GM19452 (cell line): Measurements from ENCODE around the gene ANKUB1.
"Not testable (repeated sequence)": the region's sequence is repeated elsewhere in the genome, so short reads cannot be mapped to it uniquely, and the experiment has no call there.

ENCODE experiments used
- ATAC-seq: cut with Tn5 transposase; IDR thresholded peaks from one replicate; pipeline ENCODE4 v1.9.1; 2021; ENCODE audit not compliant: unreplicated experiment

The ANKUB1 gene, protein sequence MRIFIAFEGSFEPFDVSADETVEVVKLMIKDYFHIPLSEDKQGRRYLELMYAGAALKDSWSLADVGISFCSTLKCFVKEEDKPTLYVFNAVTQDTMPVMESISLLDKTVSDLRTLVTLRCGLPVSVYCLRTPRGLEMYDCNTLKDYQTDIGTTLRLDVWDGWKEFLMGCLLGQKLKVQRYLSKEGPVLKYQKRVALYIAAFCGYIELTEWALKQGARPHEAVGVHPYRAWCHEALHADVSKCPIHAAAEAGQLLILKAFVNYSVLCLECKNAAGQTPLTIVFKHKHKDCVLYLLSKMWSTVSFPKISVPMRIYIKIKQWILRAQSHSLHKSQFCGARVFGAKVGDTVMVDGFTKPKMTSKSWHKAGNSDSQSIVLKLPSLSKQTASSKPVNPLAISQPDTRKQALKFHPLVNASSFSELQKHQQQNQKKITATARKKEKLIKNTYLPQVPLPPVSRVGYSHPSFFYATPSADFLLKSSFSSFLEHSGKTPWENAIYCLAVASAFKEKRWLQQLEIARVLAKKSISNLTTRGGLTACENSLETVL

DNA sequence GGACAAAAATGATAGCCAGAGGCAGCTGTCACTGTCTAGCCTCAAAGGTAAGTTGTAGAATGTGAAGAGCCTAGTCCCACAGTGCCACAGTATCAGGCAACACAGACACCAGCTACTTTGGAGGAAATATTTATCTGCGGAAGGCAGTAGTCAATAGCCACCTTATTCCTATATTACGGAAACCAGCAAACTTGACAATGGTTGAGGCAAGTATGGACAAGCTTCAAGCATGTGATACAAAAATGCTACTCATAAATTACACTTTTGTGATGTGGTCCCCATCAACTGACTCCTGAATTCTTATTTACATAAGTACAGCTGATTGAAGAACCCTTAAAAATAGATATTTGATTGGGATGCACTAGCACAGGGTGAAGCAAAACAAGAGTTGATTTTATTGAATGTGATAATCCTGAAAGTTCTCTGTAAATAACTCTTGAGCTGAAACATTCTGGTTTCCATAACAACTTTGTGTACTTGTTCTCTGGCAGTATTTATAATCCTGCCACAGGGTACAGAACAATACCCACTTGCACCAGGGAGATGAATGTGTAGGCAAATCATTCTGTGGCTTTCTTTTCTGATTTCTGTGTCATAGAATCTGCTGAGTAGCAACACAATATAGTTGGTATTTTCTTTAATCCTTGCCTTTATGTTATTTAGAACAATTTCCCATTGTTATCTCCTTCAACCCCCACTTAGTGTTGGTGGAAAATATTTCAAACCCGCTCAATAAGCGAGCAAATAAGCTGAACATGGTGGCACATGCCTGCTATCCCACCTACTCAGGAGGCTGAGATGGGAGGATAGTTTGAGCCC is at the start of gene ANKUB1:
Gene ANKUB1, minus strand, starts transcription at position 103 of the 819 bp plus-strand sequence. CDS start 188 bp downstream, outside the sequence.
- ATAC-seq, result no peak

DNA sequence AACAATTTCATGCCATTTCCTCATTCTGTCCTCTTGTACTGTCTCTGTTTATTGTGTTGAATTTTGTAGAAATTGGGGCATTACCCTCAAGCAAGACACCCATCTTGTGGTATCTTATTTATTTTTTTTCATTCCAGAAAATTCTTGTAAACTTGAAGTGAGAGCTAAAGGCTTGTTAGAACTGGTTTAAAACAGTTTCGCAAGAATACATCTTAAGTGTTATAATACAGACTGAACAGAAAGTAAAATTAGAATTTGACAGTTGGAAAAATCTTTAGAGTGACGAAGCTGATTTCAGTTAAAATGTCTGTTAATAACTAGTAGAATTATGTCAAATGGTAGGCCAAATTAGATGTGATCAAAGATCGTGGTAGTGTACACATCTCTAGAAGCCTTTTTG is 47.5 kb upstream of the ANKUB1 start:
- ATAC-seq, result no peak

DNA sequence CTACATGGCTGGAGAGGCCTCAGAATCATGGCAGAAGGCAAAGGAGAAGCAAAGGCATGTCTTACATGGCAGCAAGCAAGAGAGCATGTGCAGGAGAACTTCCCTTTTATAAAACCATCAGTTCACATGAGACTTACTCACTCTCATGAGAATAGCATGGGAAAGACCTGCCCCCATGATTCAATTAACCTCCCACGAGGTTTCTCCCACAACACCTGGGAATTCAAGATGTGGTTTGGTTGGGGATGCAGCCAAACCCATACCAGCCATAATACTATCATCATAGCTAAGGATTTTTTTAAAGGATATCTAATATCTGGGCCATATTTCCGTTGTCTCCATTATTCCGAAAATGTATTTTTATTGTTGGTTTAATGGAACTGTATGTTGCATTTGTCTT is 47.1 kb upstream of the ANKUB1 start:
- not testable (repeated sequence) for ATAC-seq

DNA sequence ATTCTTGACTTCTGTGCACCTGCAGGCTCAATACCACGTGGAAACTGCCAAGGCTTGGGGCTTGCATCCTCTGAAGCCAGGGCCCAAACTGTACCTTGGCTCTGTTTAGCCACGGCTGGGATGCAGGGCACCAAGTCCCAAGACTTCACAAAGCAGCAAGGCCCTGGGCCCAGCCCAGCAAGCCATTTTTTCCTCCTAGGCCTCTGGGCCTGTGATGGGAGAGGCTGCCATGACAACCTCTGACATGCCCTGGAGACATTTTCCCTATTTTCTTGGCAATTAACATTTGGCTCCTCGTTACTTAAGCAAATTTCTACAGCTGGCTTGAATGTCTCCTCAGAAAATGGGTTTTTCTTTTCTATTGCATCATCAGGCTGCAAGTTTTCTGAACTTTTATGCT is 46.1 kb upstream of the ANKUB1 start:
- ATAC-seq, result not testable (repeated sequence)

DNA sequence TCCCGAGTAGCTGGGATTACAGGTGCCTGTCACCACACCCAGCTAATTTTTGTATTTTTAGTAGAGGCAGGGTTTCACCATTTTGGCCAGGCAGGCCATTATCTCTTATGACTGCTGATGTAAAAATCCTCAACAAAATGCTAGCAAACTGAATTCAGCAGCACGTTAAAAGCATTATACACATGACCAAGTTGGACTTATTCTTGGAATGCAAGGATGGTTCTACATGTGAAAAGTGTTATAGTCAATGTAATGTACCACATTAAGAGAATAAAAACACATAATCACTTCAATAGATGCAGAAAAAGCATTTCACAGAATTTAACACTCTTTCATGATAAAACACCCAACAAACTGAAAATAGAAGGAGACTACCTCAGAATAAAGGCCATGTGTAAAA is 40.9 kb upstream of the ANKUB1 start:
- ATAC-seq, result no peak

DNA sequence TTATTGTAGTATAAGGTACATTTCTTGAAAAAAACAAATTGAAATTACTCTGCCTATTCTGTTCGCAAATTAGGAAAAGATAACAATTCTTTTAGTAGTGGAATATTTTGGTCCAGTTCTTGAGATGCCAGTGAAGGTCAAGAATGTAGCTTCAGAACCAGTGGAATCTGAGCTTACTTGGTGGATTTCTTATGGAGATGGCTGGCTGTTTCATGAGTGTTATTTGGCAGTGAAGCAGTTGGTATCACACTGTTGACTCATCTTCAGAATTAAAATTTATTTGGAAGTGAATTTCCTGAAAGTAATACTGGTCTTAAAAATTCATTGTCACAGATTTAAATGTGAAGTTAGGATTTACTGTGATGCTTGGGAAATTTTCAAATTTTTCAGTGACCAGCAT is 39.7 kb upstream of the ANKUB1 start:
- ATAC-seq, result no peak

DNA sequence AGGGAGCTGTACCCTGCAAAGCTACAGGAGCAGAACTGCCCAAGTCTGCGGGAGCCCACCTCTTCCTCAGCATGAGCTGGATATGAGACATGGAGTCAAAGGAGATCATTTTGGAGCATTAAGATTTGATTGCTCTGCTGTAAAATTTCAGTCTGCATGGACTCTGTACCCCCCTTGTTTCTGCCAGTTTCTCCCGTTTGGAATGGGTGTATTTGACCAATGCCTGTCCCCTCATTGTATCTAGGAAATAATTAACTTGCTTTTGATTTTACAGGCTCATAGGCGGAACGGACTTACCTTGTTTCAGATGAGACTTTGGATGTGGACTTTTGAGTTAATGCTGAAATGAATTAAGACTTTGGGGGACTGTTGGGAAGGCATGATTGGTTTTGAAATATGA is 39.0 kb upstream of the ANKUB1 start:
- ATAC-seq, result no peak

DNA sequence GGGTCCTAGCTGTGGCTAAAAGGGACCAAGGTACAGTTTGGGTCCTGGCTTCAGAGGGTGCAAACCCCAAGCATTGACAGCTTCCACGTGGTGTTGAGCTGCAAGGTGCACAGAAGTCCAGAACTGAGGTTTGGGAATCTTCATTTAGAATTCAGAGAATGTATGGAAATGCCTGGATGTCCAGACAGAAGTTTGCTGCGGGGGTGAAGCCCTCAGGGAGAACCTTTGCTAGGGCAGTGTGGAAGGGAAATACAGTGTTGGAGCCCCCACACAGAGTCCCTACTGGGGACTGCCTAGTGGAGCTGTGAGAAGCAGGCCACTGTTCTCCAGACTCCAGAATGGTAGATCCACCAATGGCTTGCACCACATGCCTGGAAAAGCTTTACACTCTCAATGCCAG is 38.5 kb upstream of the ANKUB1 start:
- ATAC-seq, result no peak

DNA sequence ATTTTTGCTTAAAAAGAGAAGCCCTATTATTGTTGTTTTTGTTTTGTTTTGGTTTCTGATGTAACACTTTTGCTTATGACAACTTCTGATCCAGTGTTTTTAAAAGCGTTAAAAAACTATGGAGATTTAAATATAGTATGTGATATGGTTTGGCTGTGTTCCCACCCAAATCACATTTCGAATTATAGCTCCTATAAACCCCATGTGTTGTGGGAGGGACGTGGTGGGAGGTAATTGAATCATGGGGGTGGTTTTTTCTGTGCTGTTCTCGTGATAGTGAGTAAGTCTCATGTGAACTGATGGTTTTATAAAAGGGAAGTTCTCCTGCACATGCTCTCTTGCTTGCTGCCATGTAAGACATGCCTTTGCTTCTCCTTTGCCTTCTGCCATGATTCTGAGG is 37.3 kb upstream of the ANKUB1 start:
- not testable (repeated sequence) for ATAC-seq

DNA sequence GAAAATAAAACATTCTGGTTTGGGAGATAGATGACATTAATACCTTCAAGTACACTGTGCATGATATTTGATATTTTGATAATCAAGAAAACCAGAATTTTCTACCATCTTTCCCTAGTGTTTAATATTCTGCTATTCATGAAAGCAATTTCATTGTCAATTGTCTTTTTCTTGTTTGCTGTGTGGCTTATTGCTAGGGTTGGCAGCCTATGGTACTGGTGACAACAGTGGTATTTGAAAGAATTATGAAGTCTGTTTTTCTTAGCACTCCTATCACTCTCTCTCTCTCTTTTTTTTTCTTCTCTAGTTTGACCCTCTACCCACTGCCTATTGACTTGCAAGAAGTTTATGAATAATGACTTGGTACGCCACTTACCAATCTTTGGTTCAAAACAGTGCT is 36.0 kb upstream of the ANKUB1 start:
- ATAC-seq, result no peak

DNA sequence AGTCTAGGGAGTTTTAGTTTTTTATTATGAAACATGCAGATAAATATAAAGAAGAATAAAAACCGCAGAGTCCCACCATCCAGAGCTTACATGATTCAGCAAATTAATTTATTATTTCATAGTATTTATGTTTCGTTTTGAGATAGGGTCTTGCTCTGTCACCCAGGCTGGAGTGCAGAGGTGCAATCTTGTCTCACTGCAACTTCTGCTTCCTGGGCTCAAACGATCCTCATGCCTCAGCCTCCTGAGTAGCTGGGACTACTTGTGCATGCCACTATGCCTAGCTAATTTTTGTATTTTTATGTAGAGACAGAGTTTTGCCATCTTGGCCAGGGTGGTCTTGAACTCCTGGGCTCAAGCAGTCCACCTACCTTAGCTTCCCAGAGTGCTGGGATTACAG is 34.3 kb upstream of the ANKUB1 start:
- ATAC-seq, result no peak

DNA sequence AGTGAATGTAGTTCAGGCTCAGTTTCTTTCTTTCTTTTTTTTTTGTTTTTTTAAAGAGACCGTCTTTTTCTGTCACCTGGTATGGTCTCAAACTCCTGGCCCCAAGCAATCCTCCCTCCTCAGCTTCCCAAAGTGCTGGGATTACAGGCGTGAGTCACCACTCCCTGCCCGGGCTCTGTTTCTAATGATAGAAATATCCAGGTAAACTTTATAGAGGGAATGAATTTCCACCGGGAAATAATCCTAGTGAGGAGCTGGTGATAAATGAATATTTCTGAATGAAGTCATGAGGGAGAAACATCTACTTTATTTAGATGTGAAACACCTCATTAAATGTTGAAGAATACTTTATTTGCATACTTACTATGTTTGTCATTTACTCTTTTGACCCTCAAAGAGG is 27.8 kb upstream of the ANKUB1 start:
- ATAC-seq, result no peak

DNA sequence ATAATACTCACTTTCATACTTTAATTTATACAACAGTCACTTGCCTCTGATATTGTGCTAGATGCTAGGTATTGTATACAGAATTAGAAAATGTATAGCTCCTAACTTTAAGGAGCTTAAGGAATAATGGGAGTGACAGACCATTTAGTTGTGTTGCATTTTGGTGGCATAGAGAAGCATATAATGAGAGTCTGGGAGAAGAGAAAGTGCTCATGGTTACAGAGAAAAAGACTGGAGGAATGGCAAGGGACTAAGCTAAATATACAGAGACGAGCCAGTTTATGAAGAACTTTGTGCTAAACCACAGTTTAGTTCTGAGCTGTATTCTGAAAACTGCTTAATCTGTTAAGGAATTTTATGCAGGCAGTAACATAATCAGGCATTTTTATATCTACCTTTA is 27.1 kb upstream of the ANKUB1 start:
- no peak for ATAC-seq

DNA sequence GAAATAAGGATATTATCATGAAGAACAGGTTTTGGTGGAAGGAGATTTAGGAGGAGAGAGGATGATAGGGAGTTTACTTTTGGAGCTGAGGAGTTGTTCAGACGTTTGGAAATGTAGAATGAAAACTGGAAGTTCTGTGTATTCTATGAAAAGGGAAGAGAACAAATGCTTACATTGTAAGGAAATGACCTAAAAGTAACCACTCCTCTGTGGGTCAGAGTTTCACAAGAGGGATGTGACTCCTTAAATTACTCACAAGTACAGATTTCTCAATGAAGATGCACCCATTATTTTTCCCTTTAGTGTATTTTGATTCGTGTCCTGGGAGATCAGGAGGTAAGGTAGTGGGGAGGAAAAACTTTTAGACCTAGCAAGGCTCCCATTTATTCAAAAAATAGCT is 24.6 kb upstream of the ANKUB1 start:
- ATAC-seq, result no peak

DNA sequence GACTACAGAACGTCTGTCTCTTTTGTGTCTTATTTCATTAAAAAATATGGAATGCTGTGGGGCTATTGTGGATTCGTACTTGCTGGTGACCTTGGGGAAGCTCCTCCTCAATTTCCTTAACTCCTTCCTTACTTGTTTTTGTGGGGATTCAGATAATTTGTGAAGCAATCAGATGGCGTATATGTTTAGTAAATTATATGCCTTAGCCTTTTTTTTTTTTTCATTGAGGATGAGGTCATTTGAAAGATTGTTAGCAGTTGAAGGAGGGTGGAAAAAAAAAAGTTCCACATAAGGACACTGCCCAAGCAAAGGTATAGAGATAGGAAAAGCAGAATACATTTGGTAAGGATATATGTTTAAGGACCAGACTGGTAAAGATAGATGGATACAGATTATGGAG is 24.0 kb upstream of the ANKUB1 start:
- no peak for ATAC-seq

DNA sequence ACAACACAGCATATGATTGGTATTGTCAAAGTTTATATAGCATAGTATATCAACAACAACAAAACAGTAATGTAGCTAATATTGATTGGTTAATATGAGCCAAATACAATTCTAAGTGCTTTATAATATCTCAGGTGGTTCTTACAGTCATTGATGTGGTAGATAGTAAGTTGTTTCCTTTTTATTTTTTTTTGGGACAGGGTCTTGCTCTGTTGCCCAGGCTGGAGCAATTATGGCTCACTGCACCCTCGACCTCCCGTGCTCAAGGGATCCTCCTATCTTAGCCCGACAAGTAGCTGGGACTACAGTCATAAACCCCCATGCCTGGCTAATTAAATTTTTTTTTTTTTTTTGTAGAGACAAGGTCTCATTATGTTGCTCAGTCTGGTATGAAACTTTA is 23.4 kb upstream of the ANKUB1 start:
- ATAC-seq, result no peak

DNA sequence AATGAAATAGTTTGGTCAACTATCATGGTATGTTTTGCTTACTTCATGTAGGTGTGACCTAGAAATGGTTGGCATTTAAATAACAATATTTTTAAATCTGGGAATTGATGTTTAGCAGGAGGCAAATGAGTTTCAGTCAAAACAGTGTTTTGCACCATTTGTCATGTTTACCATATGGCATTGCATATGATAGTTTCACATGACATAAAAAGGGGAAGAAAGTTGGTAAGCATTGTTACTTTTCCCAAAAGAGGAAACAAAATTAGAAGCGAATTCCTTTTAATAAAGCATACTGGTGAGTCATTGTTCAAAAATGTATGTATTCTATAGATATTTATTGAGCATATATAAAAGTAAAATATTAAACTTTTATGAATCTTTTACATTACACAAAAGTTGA is 23.0 kb upstream of the ANKUB1 start:
- ATAC-seq, result no peak

DNA sequence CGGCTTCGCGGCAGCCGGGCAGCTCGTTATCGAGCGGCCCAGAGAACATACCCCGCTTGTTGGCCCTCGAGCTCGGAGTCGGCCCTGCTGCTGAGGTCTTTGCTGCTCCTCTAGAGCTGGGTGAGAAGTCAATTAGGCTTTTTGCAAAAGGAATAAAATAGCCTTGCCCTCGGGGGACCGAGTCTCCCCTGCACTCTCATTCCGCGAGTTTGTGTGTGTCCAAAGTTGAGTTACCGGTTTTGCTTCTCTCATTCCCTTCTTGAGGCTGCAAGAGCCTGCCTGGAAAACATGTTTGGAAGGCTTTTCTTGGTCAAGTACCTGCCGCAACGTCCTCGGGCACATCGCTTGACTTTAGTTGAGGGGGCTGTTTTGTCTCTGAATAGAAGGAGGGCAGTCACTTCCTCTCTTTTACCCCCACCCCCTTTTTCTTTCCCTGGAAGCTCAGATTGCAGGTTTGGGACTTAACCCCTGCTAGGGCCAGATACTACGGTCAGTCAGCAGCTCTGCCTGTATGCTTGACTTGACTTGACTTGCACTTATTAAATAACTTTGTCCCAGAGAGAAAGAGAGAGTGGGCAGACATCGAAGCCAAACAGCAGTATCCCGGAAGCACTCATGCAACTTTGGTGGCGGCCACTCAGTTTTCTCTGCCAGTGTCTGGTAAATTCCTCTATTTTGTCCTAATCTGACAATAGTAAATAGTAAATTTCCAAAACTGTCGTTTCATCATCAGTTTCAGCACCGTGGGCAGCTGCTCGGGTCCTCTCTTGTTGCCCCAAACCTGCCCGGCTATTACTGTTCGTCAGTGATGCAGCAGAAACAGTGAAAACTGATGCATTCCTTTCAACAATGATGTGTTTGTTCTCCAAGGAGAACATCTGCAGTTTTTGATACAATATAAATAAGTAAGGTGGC is 21.3 kb upstream of the ANKUB1 start:
- ATAC-seq, result peak; percentile 21

DNA sequence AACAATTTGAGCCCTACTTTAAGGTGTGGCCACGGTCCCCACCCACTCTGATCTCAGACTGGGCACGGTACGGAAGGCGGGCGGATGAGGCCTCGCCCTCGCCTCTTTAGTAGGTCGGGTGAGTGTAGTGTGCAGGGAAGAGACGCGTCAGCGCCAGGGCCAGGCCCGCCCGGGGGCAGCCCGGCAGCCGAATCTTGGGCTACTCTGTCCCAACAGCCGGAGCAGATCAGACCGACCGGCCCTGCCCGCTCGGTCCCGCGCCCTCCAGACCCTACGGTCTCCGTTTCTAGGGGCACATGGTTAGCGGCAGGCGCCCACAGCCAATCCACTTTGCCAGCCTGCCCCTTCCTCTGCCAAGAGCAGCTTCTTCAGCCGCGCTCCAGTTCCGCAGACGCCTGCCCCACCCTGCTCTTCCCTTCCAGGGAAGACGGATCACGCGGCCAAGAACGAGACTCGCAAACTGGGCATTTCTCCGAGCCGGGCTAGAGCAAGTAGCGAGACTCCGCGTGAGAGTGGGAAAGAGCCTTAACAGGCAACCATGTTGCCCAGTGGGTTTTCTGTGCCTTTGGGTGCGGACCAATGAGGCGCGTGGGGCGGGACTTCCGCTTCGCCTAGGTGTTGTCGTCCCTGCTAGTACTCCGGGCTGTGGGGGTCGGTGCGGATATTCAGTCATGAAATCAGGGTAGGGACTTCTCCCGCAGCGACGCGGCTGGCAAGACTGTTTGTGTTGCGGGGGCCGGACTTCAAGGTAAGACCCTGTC is 20.4 kb upstream of the ANKUB1 start, which contains the start of gene RNF13:
Gene RNF13, plus strand, starts transcription at position 610 of the 761 bp plus-strand sequence. CDS start 32,812 bp downstream, outside the sequence.
- ATAC-seq, result peak; percentile 90

DNA sequence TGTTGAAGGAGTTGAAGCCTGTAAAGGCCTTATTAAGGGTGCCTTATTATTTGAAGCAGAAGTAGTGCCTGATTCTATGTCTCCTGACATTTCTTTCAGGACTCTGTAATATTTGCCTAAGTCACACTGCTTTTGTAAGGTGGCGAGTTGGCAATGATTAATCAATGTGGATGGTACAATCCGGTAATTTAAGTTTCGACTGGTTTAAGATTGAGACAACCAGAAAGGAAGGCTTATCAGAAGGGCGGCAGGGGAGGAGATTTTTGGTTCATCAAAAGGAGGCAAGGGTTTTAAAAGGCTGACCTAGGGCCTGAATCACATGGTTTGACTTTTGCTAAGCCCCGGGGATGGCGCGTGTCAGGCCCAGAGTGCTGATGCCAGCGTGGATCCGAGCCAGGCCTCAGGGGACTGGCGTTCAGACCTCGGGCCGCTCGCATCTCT is 19.8 kb upstream of the ANKUB1 start:
- ATAC-seq, result no peak
